Activated T-cell treated with anti-CD3 and anti-CD28 coated beads, Interleukin-2, amount 50 U/mL, for 4 hours (primary cell): ENCODE results near the gene ZP1. TPM values are rescaled to one million over a fixed set of nuclear protein-coding genes. Genes with fewer than 3 reads are reported as not detected.
A peak's percentile ranks its signal among the peaks of the same experiment; 100 is the strongest.

Source experiments
- ATAC-seq, 2 donors: fragments of 200-7000 bp; cut with Tn5 transposase; one replicate each; pipeline ENCODE4 v1.10.0; 2021
- DNase-seq: peaks from one replicate; pipeline ENCODE4 v3.0.0-alpha.2; 2020
- H3K27me3 Mint-ChIP-seq: one replicate; pipeline ENCODE4 v1.8.0; 2021; ENCODE audit warnings: low read depth, mixed read lengths
- H3K36me3 Mint-ChIP-seq: one replicate; pipeline ENCODE4 v1.8.0; 2022; ENCODE audit warnings: mixed read lengths; ENCODE audit not compliant: insufficient read depth
- H3K4me1 Mint-ChIP-seq: one replicate; pipeline ENCODE4 v1.8.0; 2021; ENCODE audit warnings: low read depth, mixed read lengths
- H3K4me3 Mint-ChIP-seq: one replicate; pipeline ENCODE4 v1.8.0; 2021; ENCODE audit warnings: mild to moderate bottlenecking, moderate library complexity, mixed read lengths
- H3K9me3 Mint-ChIP-seq: one replicate; pipeline ENCODE4 v1.8.0; 2021; ENCODE audit warnings: mixed read lengths
- total RNA-seq, 3 donors: library from RNA; stranded (reverse); gene quantifications; one replicate each; pipeline ENCODE4 v1.2.1, GENCODE V29; 2021

Gene ZP1
- total RNA-seq, 3 donors from 2014 or later = not detected

GRCh38 chr11:60923326-60923725 is 56.0 kb downstream of the ZP1 start:
- peak overlapping the region; percentile 39 for H3K4me3 Mint-ChIP-seq

GRCh38 chr11:60923800-60924109 is 56.4 kb downstream of the ZP1 start:
- peaks cover 18% of the 10 kb centered on the region for H3K27me3 Mint-ChIP-seq
- H3K4me3 Mint-ChIP-seq = peak overlapping the region; percentile 38
- DNase-seq (no peak), ATAC-seq (no peak)
- H3K4me1 Mint-ChIP-seq = peaks cover 19% of the 10 kb centered on the region
- H3K9me3 Mint-ChIP-seq = no peaks in the 10 kb centered on the region
- H3K36me3 Mint-ChIP-seq = peaks cover 37% of the 10 kb centered on the region

More at GRCh38 chr11:60923326-60923725, 56.0 kb downstream of the ZP1 start:
- Mint-ChIP-seq H3K36me3 (peaks cover 37% of the 10 kb centered on the region), H3K27me3 (peaks cover 18% of the 10 kb centered on the region), H3K9me3 (no peaks in the 10 kb centered on the region), H3K4me1 (peaks cover 19% of the 10 kb centered on the region)
- ATAC-seq (no peak), DNase-seq (no peak)

GRCh38 chr11:60924110-60924905 is 57.0 kb downstream of the ZP1 start, which contains the start of gene TMEM132A:
Gene TMEM132A (plus strand): TSS chr11:60924460. CDS start chr11:60924634, 174 bp downstream.
- H3K27me3 Mint-ChIP-seq = peaks cover 20% of the 10 kb centered on the region
- no peak for DNase-seq
- H3K4me3 Mint-ChIP-seq = peak within 1 kb of the TSS; percentile 45
- peaks cover 36% of the 10 kb centered on the region for H3K36me3 Mint-ChIP-seq
- no peaks in the 10 kb centered on the region for H3K9me3 Mint-ChIP-seq
- peak; percentile 29 to 41 for ATAC-seq
- H3K4me1 Mint-ChIP-seq = peaks cover 15% of the 10 kb centered on the region

Other genes starting within 250 kb of the ZP1 start
- not detected for gene MS4A8, start 167.9 kb upstream of the ZP1 start, total RNA-seq
- gene MS4A18, start 142.8 kb upstream of the ZP1 start, total RNA-seq = not detected
- gene MS4A15, start 110.7 kb upstream of the ZP1 start, total RNA-seq = not detected
- gene MS4A10, start 82.2 kb upstream of the ZP1 start, total RNA-seq = not detected
- 100 to 1,000 TPM; 182 to 218 (median 190) TPM for gene CCDC86, start 25.4 kb upstream of the ZP1 start, total RNA-seq
- under 1 TPM; 0.23 to 0.45 (median 0.35) TPM for gene PTGDR2, start 11.6 kb upstream of the ZP1 start, total RNA-seq
- gene PRPF19, start 39.0 kb downstream of the ZP1 start, total RNA-seq = 100 to 1,000 TPM; 297 to 335 (median 311) TPM
- 100 to 1,000 TPM; 184 to 216 (median 204) TPM for gene TMEM109, start 46.6 kb downstream of the ZP1 start, total RNA-seq
- 1 to 10 TPM in 2 of 3 donors, under 1 TPM in 1; 0.84 to 1.4 (median 1.4) TPM for gene TMEM132A, start 56.9 kb downstream of the ZP1 start, total RNA-seq
- 1 to 10 TPM; 3.8 to 6.1 (median 5.5) TPM for gene SLC15A3, start 84.6 kb downstream of the ZP1 start, total RNA-seq
- 100 to 1,000 TPM; 638 to 711 (median 642) TPM for gene CD6, start 104.1 kb downstream of the ZP1 start, total RNA-seq
- gene CD5, start 234.9 kb downstream of the ZP1 start, total RNA-seq = 100 to 1,000 TPM; 318 to 420 (median 359) TPM